IPS-NIHi11 (cell line): ENCODE data around the gene SEMA3D.
A peak's percentile ranks its signal among the peaks of the same experiment; 100 is the strongest.

Experiments used
- DNase-seq: peaks from one replicate; pipeline ENCODE4 v3.0.0; 2012; ENCODE audit warnings: mixed read lengths, low spot score

The SEMA3D gene

GRCh38 chr7:85184599-85185423, 2.0 kb downstream of the SEMA3D start:
- peak; percentile 55 for DNase-seq

GRCh38 chr7:85183296-85183695, 3.6 kb downstream of the SEMA3D start:
- no peak for DNase-seq

DNA sequence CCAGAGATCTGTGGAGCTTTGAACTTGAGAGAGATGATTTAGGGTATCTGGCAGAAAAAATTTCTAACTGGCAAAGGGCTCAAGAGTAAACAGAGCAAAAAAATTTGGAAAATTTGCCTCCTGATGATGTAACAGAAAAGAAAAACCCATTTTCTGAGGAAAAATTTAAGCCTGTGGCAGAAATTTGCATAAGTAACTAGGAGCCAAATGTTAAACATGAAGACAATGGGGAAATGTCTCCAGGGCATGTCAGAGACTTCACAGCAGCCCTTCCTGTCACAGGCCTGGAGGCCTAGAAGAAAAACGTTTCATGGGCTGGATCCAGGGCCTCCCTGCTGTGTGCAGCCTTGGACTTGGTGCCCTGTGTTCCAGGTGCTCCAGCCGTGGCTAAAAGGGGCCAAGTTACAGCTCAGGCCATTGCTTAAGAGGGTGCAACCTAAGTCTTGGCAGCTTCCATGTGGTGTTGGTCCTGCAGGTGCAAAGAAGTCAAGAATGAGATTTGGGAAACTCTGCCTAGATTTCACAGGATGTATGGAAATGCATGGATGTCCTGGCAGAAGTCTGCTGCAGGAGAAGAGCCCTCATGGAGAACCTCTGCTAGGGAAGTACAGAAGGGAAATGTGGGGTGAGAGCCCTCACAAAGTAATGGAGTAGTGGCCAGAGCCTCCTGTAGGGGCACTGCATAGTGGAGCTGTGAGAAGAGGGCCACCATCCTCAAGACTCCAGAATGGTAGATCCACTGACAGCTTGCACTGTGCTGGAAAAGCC, 8.1 kb downstream of the SEMA3D start:
- no peak for DNase-seq

DNA sequence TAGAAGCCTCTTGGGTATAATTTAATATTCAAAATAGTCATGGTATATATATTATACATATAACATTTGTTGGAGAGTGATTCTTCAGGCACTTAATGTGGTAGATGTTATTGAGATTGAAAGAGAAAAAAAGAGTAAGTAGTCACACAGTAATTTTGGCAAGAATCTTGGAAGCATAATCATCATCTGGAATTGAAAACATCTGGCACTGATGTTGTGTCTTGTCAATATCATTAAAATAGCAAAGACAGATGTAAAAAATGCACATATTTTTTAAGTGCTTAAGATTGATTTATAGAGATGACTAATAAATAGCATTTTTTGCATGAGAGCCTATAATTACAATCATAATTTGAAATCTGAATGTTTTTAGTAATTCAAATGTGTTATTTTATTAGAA, 9.5 kb downstream of the SEMA3D start:
- no peak for DNase-seq

- no peak for DNase-seq
Measured at GRCh38 chr7:85176197-85176596, 10.7 kb downstream of the SEMA3D start.

- DNase-seq: no peak
Measured at GRCh38 chr7:85175217-85175616, 11.6 kb downstream of the SEMA3D start.

DNA sequence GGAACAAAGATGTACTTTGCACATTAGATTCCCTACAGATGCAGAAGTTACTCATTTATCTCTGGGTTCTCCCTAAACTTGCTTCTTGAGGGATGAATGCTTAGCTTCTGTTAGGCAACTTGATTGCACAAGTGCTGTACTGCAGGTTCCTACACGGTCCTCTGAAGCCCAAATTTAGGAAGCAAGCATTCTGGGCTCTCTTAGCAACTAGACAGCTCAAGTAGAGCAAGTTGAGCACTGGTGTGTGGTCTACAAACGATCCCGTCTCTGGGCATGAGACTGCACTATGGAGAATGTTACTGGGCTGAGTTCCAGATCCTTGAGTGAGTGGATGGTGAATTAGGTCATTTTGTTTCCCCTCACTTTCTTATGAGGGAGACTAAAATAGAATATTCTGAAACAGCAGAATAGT, 14.3 kb downstream of the SEMA3D start:
- no peak for DNase-seq

GRCh38 chr7:85167636-85168035, 19.2 kb downstream of the SEMA3D start:
- no peak for DNase-seq

- DNase-seq: no peak
Measured at GRCh38 chr7:85165263-85165662, 21.6 kb downstream of the SEMA3D start.

DNA sequence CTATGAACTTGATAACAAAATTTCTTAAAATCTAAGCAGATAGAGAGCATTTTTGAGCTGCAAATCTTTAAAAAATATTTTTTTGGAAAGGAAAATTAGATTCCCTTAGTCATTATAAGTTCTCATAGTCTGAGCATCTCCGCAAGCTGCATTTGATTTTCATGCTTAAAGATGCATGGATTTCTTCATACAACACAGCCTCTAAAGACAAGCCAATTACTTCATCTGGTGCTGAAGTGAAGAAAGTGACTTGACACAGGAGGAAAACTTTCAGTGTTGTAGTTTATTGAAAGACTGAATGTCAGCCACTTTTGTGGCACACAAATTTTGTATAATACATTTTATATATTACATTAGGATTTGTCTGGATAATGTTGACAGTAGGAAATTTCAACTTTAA, 22.5 kb downstream of the SEMA3D start:
- DNase-seq: no peak

DNA sequence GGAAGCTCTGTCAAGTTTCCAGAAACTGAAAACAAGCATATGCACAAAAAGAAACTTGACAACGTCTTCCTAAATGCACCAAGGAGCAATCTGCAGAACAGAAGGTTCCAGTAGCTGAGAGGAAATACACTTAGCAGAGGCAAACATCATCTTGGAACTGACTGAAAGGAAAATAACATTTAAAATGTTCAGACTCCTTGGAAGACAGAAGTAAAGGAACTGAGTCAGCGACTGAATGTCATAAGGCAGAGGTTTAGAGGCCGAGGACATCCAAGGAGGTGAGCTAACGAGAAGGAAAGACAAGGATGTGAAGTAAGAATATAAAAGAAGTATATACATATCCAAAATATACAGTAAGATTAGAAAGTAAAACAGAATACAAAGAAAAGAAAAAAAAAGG, 24.1 kb downstream of the SEMA3D start:
- no peak for DNase-seq

- no peak for DNase-seq
Measured at GRCh38 chr7:85160223-85160622, 26.6 kb downstream of the SEMA3D start.

- no peak for DNase-seq
Measured at GRCh38 chr7:85159003-85159402, 27.9 kb downstream of the SEMA3D start.

DNA sequence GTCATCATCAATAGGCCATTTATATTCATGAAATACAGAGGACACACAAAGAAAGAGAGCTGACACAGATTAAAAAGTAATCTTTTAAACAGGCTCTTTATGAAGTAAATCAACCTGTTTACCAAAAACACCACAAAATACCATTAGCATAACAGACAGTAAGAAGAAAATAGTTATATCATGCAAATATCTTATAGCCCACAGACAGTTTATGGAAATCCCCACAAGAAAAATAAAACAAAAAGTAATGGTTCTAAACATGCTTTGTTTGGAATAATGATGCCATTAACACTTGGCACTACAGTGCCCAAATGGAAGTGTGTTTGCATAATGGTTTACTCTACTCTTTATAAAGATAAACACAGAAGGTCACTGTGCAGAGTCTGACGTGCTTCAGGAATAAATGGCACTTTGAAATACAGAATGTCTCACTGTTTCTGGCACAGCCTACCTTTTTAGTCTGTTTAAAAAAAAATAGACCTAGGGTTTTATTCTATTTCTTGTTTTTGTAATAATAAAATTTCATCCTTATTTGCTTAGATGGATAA, 30.1 kb downstream of the SEMA3D start:
- no peak for DNase-seq

- DNase-seq: no peak
Measured at GRCh38 chr7:85154282-85154937, 32.4 kb downstream of the SEMA3D start.

- no peak for DNase-seq
Measured at GRCh38 chr7:85153715-85154114, 33.1 kb downstream of the SEMA3D start.

- DNase-seq: no peak
Measured at GRCh38 chr7:85150624-85151023, 36.2 kb downstream of the SEMA3D start.

- DNase-seq: no peak
Measured at GRCh38 chr7:85144771-85145170, 42.1 kb downstream of the SEMA3D start.

GRCh38 chr7:85135977-85136376, 50.9 kb downstream of the SEMA3D start:
- DNase-seq: no peak

- no peak for DNase-seq
Measured at GRCh38 chr7:85133560-85133959, 53.3 kb downstream of the SEMA3D start.

GRCh38 chr7:85133006-85133405, 53.9 kb downstream of the SEMA3D start:
- DNase-seq: no peak

DNA sequence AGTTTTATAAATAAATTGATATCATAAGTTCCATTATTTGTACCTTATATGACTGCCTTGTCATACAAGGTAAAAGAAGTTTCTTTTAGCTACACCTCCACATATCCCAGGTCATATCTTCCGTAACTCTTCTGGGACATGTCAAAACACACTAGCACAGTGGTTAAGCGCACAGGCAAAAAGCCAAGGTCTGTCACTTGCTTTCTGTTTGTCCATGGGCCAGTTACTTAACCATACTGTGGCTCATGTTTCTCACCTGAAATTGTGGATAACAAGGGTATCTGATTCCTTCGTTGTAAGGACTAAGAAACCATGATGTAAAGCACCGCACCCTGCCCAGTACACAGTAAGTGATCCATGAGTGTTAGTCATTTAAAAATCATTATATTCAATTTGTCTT, 56.2 kb downstream of the SEMA3D start:
- DNase-seq: no peak

GRCh38 chr7:85126383-85126782, 60.5 kb downstream of the SEMA3D start:
- no peak for DNase-seq
